ENCODE data around the gene SPATA13.
"Not testable (repeated sequence)": the region's sequence is repeated elsewhere in the genome, so short reads cannot be mapped to it uniquely, and the experiment has no call there.

Gene SPATA13

DNA sequence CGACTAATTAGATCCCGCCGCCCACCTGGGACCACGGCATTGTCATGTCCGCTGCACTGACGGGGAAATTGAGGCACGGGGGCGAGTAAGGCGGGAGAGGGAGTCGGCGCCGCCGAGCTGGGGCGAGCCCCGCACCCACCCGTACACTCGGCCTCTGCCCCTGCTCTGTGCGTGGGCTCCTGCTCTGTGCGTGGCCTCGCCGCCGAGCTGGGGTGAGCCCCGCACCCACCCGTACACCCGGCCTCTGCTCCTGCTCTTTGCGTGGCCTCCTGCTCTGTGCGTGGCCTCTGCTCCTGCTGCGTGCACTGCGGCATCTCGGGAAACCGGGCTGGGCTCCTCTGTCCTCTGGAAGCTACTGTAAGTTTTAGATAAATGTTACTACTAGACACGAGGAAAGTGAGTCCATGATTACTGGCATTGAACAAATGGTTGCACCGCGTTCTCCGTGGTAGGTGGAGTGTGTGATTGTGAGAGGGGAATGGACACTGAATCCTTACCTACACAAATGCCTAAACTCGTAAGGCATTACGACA is 148.0 kb downstream of the SPATA13 start:
- no peak for ATAC-seq
- no peak for TF ChIP-seq ZFP3 (CRISPR knock-in tag; IDR thresholded peaks at IDR 0.05)
- TF ChIP-seq ZNF8 (CRISPR knock-in tag; IDR thresholded peaks at IDR 0.05) = no peak
- TF ChIP-seq ZNF70 (CRISPR knock-in tag; IDR thresholded peaks at IDR 0.05) = no peak
- no peak for TF ChIP-seq TOX (CRISPR knock-in tag; IDR thresholded peaks at IDR 0.05; ENCODE audit: borderline replicate concordance)
- TF ChIP-seq, protein P1, sequence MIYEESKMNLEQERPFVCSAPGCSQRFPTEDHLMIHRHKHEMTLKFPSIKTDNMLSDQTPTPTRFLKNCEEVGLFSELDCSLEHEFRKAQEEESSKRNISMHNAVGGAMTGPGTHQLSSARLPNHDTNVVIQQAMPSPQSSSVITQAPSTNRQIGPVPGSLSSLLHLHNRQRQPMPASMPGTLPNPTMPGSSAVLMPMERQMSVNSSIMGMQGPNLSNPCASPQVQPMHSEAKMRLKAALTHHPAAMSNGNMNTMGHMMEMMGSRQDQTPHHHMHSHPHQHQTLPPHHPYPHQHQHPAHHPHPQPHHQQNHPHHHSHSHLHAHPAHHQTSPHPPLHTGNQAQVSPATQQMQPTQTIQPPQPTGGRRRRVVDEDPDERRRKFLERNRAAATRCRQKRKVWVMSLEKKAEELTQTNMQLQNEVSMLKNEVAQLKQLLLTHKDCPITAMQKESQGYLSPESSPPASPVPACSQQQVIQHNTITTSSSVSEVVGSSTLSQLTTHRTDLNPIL (CRISPR knock-in tag; IDR thresholded peaks at IDR 0.05; ENCODE audit: low read depth) = no peak
- TF ChIP-seq ARNTL (CRISPR knock-in tag; IDR thresholded peaks at IDR 0.05; ENCODE audit: borderline replicate concordance, low read depth) = no peak
- TF ChIP-seq ZC3H10 (CRISPR knock-in tag; IDR thresholded peaks at IDR 0.05) = no peak
- TF ChIP-seq CSDC2 (CRISPR knock-in tag; IDR thresholded peaks at IDR 0.05) = no peak
- TF ChIP-seq, protein P2, sequence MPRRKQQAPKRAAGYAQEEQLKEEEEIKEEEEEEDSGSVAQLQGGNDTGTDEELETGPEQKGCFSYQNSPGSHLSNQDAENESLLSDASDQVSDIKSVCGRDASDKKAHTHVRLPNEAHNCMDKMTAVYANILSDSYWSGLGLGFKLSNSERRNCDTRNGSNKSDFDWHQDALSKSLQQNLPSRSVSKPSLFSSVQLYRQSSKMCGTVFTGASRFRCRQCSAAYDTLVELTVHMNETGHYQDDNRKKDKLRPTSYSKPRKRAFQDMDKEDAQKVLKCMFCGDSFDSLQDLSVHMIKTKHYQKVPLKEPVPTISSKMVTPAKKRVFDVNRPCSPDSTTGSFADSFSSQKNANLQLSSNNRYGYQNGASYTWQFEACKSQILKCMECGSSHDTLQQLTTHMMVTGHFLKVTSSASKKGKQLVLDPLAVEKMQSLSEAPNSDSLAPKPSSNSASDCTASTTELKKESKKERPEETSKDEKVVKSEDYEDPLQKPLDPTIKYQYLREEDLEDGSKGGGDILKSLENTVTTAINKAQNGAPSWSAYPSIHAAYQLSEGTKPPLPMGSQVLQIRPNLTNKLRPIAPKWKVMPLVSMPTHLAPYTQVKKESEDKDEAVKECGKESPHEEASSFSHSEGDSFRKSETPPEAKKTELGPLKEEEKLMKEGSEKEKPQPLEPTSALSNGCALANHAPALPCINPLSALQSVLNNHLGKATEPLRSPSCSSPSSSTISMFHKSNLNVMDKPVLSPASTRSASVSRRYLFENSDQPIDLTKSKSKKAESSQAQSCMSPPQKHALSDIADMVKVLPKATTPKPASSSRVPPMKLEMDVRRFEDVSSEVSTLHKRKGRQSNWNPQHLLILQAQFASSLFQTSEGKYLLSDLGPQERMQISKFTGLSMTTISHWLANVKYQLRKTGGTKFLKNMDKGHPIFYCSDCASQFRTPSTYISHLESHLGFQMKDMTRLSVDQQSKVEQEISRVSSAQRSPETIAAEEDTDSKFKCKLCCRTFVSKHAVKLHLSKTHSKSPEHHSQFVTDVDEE (CRISPR knock-in tag; IDR thresholded peaks at IDR 0.05) = no peak
- no peak for TF ChIP-seq PPARA (CRISPR knock-in tag; IDR thresholded peaks at IDR 0.05; ENCODE audit: borderline replicate concordance)
- TF ChIP-seq, protein P3, sequence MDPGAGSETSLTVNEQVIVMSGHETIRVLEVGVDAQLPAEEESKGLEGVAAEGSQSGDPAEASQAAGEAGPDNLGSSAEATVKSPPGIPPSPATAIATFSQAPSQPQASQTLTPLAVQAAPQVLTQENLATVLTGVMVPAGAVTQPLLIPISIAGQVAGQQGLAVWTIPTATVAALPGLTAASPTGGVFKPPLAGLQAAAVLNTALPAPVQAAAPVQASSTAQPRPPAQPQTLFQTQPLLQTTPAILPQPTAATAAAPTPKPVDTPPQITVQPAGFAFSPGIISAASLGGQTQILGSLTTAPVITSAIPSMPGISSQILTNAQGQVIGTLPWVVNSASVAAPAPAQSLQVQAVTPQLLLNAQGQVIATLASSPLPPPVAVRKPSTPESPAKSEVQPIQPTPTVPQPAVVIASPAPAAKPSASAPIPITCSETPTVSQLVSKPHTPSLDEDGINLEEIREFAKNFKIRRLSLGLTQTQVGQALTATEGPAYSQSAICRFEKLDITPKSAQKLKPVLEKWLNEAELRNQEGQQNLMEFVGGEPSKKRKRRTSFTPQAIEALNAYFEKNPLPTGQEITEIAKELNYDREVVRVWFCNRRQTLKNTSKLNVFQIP (CRISPR knock-in tag; IDR thresholded peaks at IDR 0.05; ENCODE audit: borderline replicate concordance, low read depth) = no peak
- no peak for TF ChIP-seq GLIS3 (CRISPR knock-in tag; IDR thresholded peaks at IDR 0.05)
- TF ChIP-seq TCF4 (CRISPR knock-in tag; IDR thresholded peaks at IDR 0.05; ENCODE audit: borderline replicate concordance) = no peak
- TF ChIP-seq, protein P4, sequence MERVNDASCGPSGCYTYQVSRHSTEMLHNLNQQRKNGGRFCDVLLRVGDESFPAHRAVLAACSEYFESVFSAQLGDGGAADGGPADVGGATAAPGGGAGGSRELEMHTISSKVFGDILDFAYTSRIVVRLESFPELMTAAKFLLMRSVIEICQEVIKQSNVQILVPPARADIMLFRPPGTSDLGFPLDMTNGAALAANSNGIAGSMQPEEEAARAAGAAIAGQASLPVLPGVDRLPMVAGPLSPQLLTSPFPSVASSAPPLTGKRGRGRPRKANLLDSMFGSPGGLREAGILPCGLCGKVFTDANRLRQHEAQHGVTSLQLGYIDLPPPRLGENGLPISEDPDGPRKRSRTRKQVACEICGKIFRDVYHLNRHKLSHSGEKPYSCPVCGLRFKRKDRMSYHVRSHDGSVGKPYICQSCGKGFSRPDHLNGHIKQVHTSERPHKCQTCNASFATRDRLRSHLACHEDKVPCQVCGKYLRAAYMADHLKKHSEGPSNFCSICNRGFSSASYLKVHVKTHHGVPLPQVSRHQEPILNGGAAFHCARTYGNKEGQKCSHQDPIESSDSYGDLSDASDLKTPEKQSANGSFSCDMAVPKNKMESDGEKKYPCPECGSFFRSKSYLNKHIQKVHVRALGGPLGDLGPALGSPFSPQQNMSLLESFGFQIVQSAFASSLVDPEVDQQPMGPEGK (CRISPR knock-in tag; IDR thresholded peaks at IDR 0.05; ENCODE audit: borderline replicate concordance) = no peak
- TF ChIP-seq SNAI2 (CRISPR knock-in tag; IDR thresholded peaks at IDR 0.05) = no peak
- no peak for TF ChIP-seq BACH2 (CRISPR knock-in tag; IDR thresholded peaks at IDR 0.05; ENCODE audit: borderline replicate concordance)
- TF ChIP-seq RARB (CRISPR knock-in tag; IDR thresholded peaks at IDR 0.05) = no peak

DNA sequence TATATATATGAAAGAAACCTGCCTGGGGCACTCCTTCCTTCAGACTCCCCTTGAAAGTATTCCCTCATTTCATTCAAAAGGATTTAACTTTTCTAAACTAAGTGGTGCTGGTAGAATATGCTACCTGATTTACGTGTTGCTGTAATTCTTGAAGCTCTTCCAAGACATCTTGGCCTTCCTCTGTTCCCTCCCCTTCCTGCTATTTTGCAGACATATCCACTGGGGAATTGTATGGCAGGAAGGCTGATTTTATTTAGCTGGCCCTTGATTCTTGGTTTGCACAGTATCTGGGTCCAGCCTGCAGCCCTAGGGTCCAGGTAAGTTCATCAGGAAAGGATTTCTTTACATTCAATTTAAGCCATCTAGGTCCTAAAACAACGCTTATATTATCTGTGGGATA is 148.8 kb downstream of the SPATA13 start, which contains the start of gene C1QTNF9:
Gene C1QTNF9 (plus strand): TSS at position 281 of the 400 bp plus-strand sequence. CDS start 6,424 bp downstream, outside the sequence.
- not testable (repeated sequence) for ATAC-seq

DNA sequence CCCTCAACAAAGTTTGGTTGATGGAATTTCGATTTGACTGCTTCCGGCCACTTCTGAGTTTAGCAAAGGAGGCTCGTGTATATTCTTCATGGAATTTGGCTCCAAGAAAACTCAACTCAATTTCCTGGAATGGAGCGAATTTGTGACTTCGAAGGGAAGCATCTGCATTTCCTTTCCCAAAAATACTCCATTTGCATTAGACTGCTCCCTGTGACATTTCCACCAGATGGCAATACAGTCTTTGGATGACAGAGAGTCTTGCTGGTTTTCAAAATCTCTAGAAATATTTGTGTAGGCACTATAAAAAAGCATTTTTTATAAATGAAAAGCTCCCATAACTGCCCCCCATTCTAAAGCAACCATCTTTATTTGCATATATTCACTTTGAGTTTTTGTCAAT is 152.9 kb downstream of the SPATA13 start:
- ATAC-seq = peak; percentile 57; the same call in 1 of the 3 replicates
- TF ChIP-seq TCF4 (CRISPR knock-in tag; IDR thresholded peaks at IDR 0.05; ENCODE audit: borderline replicate concordance) = no peak

DNA sequence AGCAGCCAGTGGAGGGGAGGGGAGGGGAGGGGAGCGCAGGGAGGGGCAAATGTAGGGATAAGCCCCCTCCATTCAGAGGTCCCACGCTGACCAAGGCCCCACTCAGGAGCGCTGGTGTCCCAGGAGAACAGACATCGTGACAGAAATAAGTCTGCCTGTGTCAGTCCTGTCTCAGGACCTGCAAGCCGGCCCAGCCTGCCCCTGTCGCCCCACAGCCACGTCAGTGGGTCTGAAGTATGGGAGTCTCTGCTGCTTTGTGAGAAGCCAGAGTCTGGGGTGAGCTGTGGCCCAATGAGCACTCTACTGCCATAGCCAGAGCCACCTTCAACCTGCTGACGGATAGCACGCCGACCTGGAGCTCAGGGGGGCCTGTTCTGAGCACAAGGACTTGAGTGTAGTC is 157.3 kb downstream of the SPATA13 start:
- ATAC-seq = not testable (repeated sequence)

DNA sequence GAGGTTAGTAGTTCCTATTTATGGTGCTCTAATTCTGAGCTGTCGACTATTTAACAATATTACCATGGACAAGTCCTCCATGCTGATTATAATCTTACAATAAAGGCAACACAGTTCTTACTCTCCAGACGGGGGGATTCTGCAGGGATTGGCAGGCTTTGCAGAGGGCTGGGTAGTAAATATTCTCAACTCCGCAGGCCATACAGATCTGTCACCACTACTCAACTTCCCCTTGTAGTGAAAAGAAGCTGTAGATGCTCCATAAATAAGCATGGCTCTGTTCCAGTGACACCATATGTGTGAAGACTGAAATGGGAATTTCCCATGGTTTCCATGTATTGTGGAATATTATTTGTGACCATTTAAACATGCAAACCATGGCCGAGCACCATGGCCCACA is 158.4 kb downstream of the SPATA13 start:
- ATAC-seq = not testable (repeated sequence)

DNA sequence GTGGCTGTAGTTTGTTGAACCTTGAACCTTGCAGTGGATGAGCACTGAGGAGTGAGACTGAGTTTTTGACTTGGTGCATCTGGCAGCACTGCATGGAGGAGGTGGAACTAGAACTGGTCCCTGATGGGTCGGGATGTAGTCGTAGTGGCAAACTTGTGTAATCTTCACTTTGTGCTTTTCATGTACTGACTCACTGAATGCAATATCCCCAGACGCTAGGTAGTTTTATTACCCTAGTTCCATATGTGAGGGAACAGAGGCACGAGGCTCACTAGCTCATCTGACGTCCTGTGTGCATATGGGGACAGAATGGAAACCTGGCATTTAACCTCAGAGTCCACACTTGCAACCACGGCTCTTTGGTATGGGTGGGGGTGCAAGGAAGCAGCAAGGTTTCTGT is 159.1 kb downstream of the SPATA13 start:
- ATAC-seq = not testable (repeated sequence)

DNA sequence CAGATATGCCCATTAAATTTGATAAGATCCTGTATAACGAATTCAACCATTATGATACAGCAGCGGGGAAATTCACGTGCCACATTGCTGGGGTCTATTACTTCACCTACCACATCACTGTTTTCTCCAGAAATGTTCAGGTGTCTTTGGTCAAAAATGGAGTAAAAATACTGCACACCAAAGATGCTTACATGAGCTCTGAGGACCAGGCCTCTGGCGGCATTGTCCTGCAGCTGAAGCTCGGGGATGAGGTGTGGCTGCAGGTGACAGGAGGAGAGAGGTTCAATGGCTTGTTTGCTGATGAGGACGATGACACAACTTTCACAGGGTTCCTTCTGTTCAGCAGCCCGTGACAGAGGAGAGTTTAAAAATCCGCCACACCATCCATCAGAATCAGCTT is 160.9 kb downstream of the SPATA13 start:
- not testable (repeated sequence) for ATAC-seq

DNA sequence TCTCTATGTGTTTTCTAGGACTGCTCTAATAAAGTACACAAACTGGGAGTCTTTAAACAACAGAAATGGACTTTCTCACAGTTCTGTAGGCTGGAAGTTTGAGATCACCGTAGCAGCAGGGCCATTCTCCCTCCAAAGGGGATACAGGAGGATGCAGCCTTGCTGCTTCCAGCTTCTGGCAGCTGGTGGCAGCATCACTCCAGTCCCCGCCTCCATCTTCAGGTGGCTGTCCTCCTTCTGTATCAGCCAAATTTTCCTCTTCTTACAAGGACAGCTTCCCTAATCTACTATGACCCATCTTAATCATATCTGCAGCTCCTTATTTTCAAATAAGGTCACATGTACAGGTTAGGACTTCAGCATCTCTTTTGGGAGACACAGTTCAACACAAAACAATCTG is 161.9 kb downstream of the SPATA13 start:
- ATAC-seq = peak; percentile 89

All from SK-N-SH treated with all-trans-retinoic acid at 6 μM for 48 hours (cell line).